HepG2 (cell line): ENCODE measurements around the gene FUBP3. TPM values are rescaled to one million over a fixed set of nuclear protein-coding genes. Genes with fewer than 3 reads are reported as not detected.

Experiments used
- CEBPB ChIP-seq: IDR thresholded peaks from 2 replicates; pipeline ENCODE4 v1.6.1; 2011; ENCODE audit warnings: low read depth, low read length, improper control_type of control experiment, borderline replicate concordance
- FOXP1 ChIP-seq, 2 experiments: fragments of 450-650 bp in 1 of 2; IDR thresholded peaks; 2 replicates each; pipeline ENCODE4 v1.6.1; 2017 to 2018; ENCODE audit warnings: antibody characterized with exemption in 1 of 2
- HMG20A ChIP-seq: IDR thresholded peaks from 2 replicates; pipeline ENCODE4 v1.6.1; 2016; ENCODE audit warnings: borderline replicate concordance
- MEF2D ChIP-seq: sonication (generic); formaldehyde crosslinking; IDR thresholded peaks from 2 replicates; pipeline ENCODE4 v1.5.1; 2020; ENCODE audit warnings: mild to moderate bottlenecking, missing genetic modification reagents
- MTF1 ChIP-seq: sonication (generic); formaldehyde crosslinking; IDR thresholded peaks from 2 replicates; pipeline ENCODE4 v1.5.0; 2020; ENCODE audit warnings: missing genetic modification reagents
- NKX3-1 ChIP-seq: sonication (generic); formaldehyde crosslinking; IDR thresholded peaks from 2 replicates; pipeline ENCODE4 v1.5.0; 2020; ENCODE audit warnings: missing genetic modification reagents
- NR0B2 ChIP-seq: sonication (generic); formaldehyde crosslinking; IDR thresholded peaks from 2 replicates; pipeline ENCODE4 v1.4.0; 2020; ENCODE audit warnings: mild to moderate bottlenecking, missing genetic modification reagents
- PCBP2 ChIP-seq: fragments of 200-400 bp; formaldehyde crosslinking; optimal IDR thresholded peaks from 2 replicates; pipeline ENCODE3; 2018; ENCODE audit warnings: low read length, low read depth; ENCODE audit not compliant: poor library complexity, severe bottlenecking
- RAD21 ChIP-seq: fragments of 450-650 bp; formaldehyde crosslinking; IDR thresholded peaks from 2 replicates; pipeline ENCODE4 v1.5.0; 2020; ENCODE audit warnings: mild to moderate bottlenecking
- RCOR2 ChIP-seq: IDR thresholded peaks from 2 replicates; pipeline ENCODE4 v1.6.1; 2016; ENCODE audit warnings: missing biosample characterization, missing genetic modification reagents
- SMAD3 ChIP-seq: sonication (generic); formaldehyde crosslinking; IDR thresholded peaks from 2 replicates; pipeline ENCODE4 v1.4.0; 2020; ENCODE audit warnings: missing genetic modification reagents
- TEAD2 ChIP-seq: sonication (generic); formaldehyde crosslinking; IDR thresholded peaks from 2 replicates; pipeline ENCODE4 v1.9.0; 2021; ENCODE audit warnings: missing genetic modification reagents
- ZNF143 ChIP-seq: sonication (generic); formaldehyde crosslinking; IDR thresholded peaks from 2 replicates; pipeline ENCODE4 v1.4.0; 2020; ENCODE audit warnings: missing genetic modification reagents
- ZNF160 ChIP-seq: sonication (generic); formaldehyde crosslinking; IDR thresholded peaks from 2 replicates; pipeline ENCODE4 v1.8.0; 2022; ENCODE audit warnings: mild to moderate bottlenecking, inconsistent platforms, missing genetic modification reagents
- ZNF446 ChIP-seq: sonication (generic); formaldehyde crosslinking; IDR thresholded peaks from 2 replicates; pipeline ENCODE4 v1.5.0; 2020; ENCODE audit warnings: mild to moderate bottlenecking, missing genetic modification reagents
- ZNF775 ChIP-seq: sonication (generic); formaldehyde crosslinking; IDR thresholded peaks from 2 replicates; pipeline ENCODE4 v1.4.0; 2020; ENCODE audit warnings: missing genetic modification reagents, mild to moderate bottlenecking, moderate library complexity, borderline replicate concordance
- polyA plus RNA-seq, 8 experiments: library from polyadenylated mRNA; depleted of rRNA in 3 of 8; stranded (reverse) in 7 of 8; unstranded in 1 of 8; fragments of >200 nt; fragmentation: Illumina TruSeq in 4 of 8; extraction: Trizol in 4 of 8; gene quantifications; 2 replicates each; pipeline versions ENCODE4 v1.2.1 to v1.2.3, GENCODE V29; 2011 to 2016; ENCODE audit warnings: low read depth in 4 of 8, missing spikeins in 1 of 8, mixed read lengths in 1 of 8; ENCODE audit not compliant: insufficient read depth in 1 of 8
- total RNA-seq, 5 experiments: library from RNA; depleted of rRNA; stranded (reverse); fragments of >200 nt; fragmentation: Illumina TruSeq; extraction: Trizol; gene quantifications; 2 replicates each; pipeline ENCODE4 v1.2.3, GENCODE V29; 2016; ENCODE audit warnings: low read depth in 1 of 5
- TF ChIP-seq, protein P1 (sequence below): sonication (generic); formaldehyde crosslinking; IDR thresholded peaks from 2 replicates; pipeline ENCODE4 v1.4.0; 2020; ENCODE audit warnings: missing genetic modification reagents
- TF ChIP-seq, protein P2 (sequence below): sonication (generic); formaldehyde crosslinking; IDR thresholded peaks from 2 replicates; pipeline ENCODE4 v1.5.0; 2020; ENCODE audit warnings: missing genetic modification reagents
- TF ChIP-seq, protein P3 (sequence below): sonication (generic); formaldehyde crosslinking; IDR thresholded peaks from 2 replicates; pipeline ENCODE4 v1.5.1; 2020; ENCODE audit warnings: mild to moderate bottlenecking, missing genetic modification reagents

The FUBP3 gene
- total and polyA plus RNA-seq, 2 of the 13 experiments (the other 11 are each of a cell fraction or from before 2014, with no cell fraction given), result 28.7 to 40.0 TPM

DNA sequence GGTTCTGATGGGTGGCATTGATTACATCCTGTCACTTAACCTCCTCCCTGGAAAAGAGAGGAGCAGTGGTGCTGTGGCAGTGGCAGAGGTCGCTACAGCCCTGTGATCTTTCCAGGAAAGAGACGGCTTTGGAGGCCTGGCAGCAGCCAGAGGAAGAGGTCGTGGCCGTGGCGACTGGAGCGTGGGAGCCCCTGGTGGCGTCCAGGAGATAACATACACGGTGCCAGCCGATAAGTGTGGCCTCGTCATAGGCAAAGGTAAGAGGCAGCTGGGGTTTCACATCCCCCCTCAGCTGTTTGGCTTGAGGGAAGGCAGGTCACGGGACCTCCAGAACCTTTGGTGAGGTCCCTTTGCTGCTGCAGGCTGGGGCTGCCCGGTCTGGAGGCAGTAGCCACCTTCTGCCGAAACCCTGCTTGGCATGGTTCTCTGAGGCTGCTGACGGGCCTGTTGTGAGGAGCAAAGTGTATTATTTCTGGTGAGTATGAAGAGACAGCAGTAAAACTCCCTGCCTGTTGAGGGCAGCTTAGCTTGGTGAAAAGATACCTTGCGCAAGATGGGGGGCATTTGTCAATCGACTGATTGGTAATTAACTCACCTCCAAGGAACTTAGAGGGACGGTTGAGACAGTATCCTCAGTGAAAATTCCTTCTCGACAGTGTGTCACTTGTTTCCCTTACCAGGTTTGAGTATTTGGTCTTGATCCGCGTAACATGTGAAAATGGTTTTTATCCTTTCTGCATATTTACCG is 47.0 kb downstream of the FUBP3 start (continued):
- TF ChIP-seq, protein P1, sequence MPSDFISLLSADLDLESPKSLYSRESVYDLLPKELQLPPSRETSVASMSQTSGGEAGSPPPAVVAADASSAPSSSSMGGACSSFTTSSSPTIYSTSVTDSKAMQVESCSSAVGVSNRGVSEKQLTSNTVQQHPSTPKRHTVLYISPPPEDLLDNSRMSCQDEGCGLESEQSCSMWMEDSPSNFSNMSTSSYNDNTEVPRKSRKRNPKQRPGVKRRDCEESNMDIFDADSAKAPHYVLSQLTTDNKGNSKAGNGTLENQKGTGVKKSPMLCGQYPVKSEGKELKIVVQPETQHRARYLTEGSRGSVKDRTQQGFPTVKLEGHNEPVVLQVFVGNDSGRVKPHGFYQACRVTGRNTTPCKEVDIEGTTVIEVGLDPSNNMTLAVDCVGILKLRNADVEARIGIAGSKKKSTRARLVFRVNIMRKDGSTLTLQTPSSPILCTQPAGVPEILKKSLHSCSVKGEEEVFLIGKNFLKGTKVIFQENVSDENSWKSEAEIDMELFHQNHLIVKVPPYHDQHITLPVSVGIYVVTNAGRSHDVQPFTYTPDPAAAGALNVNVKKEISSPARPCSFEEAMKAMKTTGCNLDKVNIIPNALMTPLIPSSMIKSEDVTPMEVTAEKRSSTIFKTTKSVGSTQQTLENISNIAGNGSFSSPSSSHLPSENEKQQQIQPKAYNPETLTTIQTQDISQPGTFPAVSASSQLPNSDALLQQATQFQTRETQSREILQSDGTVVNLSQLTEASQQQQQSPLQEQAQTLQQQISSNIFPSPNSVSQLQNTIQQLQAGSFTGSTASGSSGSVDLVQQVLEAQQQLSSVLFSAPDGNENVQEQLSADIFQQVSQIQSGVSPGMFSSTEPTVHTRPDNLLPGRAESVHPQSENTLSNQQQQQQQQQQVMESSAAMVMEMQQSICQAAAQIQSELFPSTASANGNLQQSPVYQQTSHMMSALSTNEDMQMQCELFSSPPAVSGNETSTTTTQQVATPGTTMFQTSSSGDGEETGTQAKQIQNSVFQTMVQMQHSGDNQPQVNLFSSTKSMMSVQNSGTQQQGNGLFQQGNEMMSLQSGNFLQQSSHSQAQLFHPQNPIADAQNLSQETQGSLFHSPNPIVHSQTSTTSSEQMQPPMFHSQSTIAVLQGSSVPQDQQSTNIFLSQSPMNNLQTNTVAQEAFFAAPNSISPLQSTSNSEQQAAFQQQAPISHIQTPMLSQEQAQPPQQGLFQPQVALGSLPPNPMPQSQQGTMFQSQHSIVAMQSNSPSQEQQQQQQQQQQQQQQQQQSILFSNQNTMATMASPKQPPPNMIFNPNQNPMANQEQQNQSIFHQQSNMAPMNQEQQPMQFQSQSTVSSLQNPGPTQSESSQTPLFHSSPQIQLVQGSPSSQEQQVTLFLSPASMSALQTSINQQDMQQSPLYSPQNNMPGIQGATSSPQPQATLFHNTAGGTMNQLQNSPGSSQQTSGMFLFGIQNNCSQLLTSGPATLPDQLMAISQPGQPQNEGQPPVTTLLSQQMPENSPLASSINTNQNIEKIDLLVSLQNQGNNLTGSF (CRISPR knock-in tag), result no peak
- TF ChIP-seq RAD21 (0 out of 2 replicates have a peak, but pooled peaks have one; percentile 15), PCBP2 (no peak), CEBPB (peak; percentile 53; the same call in 1 of the 2 replicates), ZNF160 (no peak), MTF1 (no peak), MEF2D (CRISPR knock-in tag) (no peak), FOXP1 (IDR thresholded peaks at IDR 0.05) (no peak), FOXP1 (CRISPR knock-in tag; IDR thresholded peaks at IDR 0.05) (no peak), RCOR2 (CRISPR knock-in tag) (no peak), NR0B2 (CRISPR knock-in tag) (no peak), ZNF446 (CRISPR knock-in tag) (no peak), SMAD3 (CRISPR knock-in tag) (no peak), NKX3-1 (CRISPR knock-in tag) (no peak), ZNF775 (CRISPR knock-in tag) (no peak), HMG20A (CRISPR knock-in tag) (no peak), TEAD2 (CRISPR knock-in tag) (no peak), ZNF143 (CRISPR knock-in tag) (no peak)
- TF ChIP-seq, protein P2, sequence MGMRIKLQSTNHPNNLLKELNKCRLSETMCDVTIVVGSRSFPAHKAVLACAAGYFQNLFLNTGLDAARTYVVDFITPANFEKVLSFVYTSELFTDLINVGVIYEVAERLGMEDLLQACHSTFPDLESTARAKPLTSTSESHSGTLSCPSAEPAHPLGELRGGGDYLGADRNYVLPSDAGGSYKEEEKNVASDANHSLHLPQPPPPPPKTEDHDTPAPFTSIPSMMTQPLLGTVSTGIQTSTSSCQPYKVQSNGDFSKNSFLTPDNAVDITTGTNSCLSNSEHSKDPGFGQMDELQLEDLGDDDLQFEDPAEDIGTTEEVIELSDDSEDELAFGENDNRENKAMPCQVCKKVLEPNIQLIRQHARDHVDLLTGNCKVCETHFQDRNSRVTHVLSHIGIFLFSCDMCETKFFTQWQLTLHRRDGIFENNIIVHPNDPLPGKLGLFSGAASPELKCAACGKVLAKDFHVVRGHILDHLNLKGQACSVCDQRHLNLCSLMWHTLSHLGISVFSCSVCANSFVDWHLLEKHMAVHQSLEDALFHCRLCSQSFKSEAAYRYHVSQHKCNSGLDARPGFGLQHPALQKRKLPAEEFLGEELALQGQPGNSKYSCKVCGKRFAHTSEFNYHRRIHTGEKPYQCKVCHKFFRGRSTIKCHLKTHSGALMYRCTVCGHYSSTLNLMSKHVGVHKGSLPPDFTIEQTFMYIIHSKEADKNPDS (CRISPR knock-in tag), result no peak
- TF ChIP-seq, protein P3, sequence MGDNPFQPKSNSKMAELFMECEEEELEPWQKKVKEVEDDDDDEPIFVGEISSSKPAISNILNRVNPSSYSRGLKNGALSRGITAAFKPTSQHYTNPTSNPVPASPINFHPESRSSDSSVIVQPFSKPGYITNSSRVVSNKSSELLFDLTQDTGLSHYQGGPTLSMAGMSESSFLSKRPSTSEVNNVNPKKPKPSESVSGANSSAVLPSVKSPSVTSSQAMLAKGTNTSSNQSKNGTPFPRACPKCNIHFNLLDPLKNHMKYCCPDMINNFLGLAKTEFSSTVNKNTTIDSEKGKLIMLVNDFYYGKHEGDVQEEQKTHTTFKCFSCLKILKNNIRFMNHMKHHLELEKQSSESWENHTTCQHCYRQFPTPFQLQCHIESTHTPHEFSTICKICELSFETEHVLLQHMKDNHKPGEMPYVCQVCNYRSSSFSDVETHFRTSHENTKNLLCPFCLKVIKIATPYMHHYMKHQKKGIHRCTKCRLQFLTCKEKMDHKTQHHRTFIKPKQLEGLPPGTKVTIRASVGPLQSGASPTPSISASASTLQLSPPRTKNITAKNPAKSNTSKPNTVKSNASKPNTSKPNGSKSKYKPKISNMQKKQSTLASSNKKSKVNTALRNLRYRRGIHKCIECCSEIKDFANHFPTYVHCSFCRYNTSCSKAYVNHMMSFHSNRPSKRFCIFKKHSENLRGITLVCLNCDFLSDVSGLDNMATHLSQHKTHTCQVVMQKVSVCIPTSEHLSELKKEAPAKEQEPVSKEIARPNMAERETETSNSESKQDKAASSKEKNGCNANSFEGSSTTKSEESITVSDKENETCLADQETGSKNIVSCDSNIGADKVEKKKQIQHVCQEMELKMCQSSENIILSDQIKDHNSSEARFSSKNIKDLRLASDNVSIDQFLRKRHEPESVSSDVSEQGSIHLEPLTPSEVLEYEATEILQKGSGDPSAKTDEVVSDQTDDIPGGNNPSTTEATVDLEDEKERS (CRISPR knock-in tag), result no peak
